WTC11 (cell line): ENCODE data around the gene LRRC4. TPM values are rescaled to one million over a fixed set of nuclear protein-coding genes. Genes with fewer than 3 reads are reported as not detected.

Experiments
- CBFB ChIP-seq: sonication (generic); formaldehyde crosslinking; IDR thresholded peaks from 2 replicates; pipeline ENCODE4 v1.8.1; 2022; ENCODE audit warnings: mild to moderate bottlenecking, low read depth, missing genetic modification reagents
- FOXJ3 ChIP-seq: sonication (generic); formaldehyde crosslinking; IDR thresholded peaks from 2 replicates; pipeline ENCODE4 v1.9.0; 2021; ENCODE audit warnings: missing genetic modification reagents, mild to moderate bottlenecking, borderline replicate concordance
- GTF2I ChIP-seq: fragments of 250-450 bp; sonication (Bioruptor Pico); conservative IDR thresholded peaks from 2 replicates; pipeline ENCODE4 v1.4.0; 2021; ENCODE audit warnings: mild to moderate bottlenecking
- JAZF1 ChIP-seq: fragments of 250-450 bp; sonication (Bioruptor Pico); IDR thresholded peaks from 2 replicates; pipeline ENCODE4 v1.9.0; 2021; ENCODE audit warnings: moderate library complexity, mild to moderate bottlenecking, inconsistent platforms
- SP1 ChIP-seq: sonication (generic); formaldehyde crosslinking; conservative IDR thresholded peaks from 2 replicates; pipeline ENCODE4 v1.8.1; 2022; ENCODE audit warnings: missing genetic modification reagents
- total RNA-seq: library from RNA; stranded (reverse); gene quantifications from 3 replicates; pipeline ENCODE4 v1.2.3, GENCODE V29; 2021
- TF ChIP-seq, protein P1 (sequence below): sonication (generic); formaldehyde crosslinking; IDR thresholded peaks from 2 replicates; pipeline ENCODE4 v1.8.1; 2023; ENCODE audit warnings: mild to moderate bottlenecking, missing genetic modification reagents
- TF ChIP-seq, protein P2 (sequence below): fragments of 250-450 bp; sonication (Bioruptor Pico); IDR thresholded peaks from 2 replicates; pipeline ENCODE4 v2.1.2; 2022; ENCODE audit warnings: mild to moderate bottlenecking, moderate library complexity
- TF ChIP-seq, protein P3 (sequence below): sonication (generic); formaldehyde crosslinking; IDR thresholded peaks from 2 replicates; pipeline ENCODE4 v1.8.1; 2023; ENCODE audit warnings: mild to moderate bottlenecking, missing genetic modification reagents, borderline replicate concordance
- TF ChIP-seq, protein P4 (sequence below): sonication (generic); formaldehyde crosslinking; IDR thresholded peaks from 2 replicates; pipeline ENCODE4 v1.8.0; 2022; ENCODE audit warnings: missing genetic modification reagents
- TF ChIP-seq, protein P5 (sequence below): sonication (generic); formaldehyde crosslinking; conservative IDR thresholded peaks from 2 replicates; pipeline ENCODE4 v1.8.1; 2023; ENCODE audit warnings: mild to moderate bottlenecking, low read depth, missing genetic modification reagents, moderate library complexity
- TF ChIP-seq, protein P6 (sequence below): fragments of 250-450 bp; sonication (Bioruptor Pico); IDR thresholded peaks from 2 replicates; pipeline ENCODE4 v1.9.0; 2021; ENCODE audit warnings: mild to moderate bottlenecking

LRRC4 gene
- total RNA-seq, 1 experiment from 2014 or later, result 14.9 TPM

DNA sequence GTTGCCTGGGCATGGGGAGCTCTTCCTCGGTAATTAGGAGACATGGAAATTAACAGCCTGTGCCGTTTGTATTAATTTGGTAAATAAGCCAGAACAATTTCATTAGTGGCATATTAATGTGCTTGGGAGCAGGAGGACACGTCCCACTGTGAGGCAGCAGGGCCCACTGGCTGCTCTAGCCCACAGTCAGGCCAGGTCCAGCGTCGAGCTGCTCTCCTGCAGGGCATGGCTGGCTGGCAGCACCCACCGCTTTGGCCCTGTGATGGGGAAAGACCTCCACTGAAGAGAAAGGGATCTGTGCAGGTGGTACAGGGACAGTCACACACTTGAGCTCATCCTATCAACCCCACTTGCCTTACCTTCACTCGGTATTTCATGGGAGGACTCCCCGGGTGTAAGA, 37.5 kb upstream of the LRRC4 start (continued):
- TF ChIP-seq, protein P1, sequence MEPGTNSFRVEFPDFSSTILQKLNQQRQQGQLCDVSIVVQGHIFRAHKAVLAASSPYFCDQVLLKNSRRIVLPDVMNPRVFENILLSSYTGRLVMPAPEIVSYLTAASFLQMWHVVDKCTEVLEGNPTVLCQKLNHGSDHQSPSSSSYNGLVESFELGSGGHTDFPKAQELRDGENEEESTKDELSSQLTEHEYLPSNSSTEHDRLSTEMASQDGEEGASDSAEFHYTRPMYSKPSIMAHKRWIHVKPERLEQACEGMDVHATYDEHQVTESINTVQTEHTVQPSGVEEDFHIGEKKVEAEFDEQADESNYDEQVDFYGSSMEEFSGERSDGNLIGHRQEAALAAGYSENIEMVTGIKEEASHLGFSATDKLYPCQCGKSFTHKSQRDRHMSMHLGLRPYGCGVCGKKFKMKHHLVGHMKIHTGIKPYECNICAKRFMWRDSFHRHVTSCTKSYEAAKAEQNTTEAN (CRISPR knock-in tag), result no peak
- TF ChIP-seq, protein P2, sequence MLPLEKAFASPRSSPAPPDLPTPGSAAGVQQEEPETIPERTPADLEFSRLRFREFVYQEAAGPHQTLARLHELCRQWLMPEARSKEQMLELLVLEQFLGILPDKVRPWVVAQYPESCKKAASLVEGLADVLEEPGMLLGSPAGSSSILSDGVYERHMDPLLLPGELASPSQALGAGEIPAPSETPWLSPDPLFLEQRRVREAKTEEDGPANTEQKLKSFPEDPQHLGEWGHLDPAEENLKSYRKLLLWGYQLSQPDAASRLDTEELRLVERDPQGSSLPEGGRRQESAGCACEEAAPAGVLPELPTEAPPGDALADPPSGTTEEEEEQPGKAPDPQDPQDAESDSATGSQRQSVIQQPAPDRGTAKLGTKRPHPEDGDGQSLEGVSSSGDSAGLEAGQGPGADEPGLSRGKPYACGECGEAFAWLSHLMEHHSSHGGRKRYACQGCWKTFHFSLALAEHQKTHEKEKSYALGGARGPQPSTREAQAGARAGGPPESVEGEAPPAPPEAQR (CRISPR knock-in tag), result no peak
- TF ChIP-seq, protein P3, sequence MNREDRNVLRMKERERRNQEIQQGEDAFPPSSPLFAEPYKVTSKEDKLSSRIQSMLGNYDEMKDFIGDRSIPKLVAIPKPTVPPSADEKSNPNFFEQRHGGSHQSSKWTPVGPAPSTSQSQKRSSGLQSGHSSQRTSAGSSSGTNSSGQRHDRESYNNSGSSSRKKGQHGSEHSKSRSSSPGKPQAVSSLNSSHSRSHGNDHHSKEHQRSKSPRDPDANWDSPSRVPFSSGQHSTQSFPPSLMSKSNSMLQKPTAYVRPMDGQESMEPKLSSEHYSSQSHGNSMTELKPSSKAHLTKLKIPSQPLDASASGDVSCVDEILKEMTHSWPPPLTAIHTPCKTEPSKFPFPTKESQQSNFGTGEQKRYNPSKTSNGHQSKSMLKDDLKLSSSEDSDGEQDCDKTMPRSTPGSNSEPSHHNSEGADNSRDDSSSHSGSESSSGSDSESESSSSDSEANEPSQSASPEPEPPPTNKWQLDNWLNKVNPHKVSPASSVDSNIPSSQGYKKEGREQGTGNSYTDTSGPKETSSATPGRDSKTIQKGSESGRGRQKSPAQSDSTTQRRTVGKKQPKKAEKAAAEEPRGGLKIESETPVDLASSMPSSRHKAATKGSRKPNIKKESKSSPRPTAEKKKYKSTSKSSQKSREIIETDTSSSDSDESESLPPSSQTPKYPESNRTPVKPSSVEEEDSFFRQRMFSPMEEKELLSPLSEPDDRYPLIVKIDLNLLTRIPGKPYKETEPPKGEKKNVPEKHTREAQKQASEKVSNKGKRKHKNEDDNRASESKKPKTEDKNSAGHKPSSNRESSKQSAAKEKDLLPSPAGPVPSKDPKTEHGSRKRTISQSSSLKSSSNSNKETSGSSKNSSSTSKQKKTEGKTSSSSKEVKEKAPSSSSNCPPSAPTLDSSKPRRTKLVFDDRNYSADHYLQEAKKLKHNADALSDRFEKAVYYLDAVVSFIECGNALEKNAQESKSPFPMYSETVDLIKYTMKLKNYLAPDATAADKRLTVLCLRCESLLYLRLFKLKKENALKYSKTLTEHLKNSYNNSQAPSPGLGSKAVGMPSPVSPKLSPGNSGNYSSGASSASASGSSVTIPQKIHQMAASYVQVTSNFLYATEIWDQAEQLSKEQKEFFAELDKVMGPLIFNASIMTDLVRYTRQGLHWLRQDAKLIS (CRISPR knock-in tag), result no peak
- TF ChIP-seq GTF2I (CRISPR knock-in tag) (no peak), CBFB (CRISPR knock-in tag) (no peak), SP1 (no peak), FOXJ3 (CRISPR knock-in tag) (no peak), JAZF1 (CRISPR knock-in tag) (no peak)
- TF ChIP-seq, protein P4, sequence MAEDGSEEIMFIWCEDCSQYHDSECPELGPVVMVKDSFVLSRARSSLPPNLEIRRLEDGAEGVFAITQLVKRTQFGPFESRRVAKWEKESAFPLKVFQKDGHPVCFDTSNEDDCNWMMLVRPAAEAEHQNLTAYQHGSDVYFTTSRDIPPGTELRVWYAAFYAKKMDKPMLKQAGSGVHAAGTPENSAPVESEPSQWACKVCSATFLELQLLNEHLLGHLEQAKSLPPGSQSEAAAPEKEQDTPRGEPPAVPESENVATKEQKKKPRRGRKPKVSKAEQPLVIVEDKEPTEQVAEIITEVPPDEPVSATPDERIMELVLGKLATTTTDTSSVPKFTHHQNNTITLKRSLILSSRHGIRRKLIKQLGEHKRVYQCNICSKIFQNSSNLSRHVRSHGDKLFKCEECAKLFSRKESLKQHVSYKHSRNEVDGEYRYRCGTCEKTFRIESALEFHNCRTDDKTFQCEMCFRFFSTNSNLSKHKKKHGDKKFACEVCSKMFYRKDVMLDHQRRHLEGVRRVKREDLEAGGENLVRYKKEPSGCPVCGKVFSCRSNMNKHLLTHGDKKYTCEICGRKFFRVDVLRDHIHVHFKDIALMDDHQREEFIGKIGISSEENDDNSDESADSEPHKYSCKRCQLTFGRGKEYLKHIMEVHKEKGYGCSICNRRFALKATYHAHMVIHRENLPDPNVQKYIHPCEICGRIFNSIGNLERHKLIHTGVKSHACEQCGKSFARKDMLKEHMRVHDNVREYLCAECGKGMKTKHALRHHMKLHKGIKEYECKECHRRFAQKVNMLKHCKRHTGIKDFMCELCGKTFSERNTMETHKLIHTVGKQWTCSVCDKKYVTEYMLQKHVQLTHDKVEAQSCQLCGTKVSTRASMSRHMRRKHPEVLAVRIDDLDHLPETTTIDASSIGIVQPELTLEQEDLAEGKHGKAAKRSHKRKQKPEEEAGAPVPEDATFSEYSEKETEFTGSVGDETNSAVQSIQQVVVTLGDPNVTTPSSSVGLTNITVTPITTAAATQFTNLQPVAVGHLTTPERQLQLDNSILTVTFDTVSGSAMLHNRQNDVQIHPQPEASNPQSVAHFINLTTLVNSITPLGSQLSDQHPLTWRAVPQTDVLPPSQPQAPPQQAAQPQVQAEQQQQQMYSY (CRISPR knock-in tag), result no peak
- TF ChIP-seq, protein P5, sequence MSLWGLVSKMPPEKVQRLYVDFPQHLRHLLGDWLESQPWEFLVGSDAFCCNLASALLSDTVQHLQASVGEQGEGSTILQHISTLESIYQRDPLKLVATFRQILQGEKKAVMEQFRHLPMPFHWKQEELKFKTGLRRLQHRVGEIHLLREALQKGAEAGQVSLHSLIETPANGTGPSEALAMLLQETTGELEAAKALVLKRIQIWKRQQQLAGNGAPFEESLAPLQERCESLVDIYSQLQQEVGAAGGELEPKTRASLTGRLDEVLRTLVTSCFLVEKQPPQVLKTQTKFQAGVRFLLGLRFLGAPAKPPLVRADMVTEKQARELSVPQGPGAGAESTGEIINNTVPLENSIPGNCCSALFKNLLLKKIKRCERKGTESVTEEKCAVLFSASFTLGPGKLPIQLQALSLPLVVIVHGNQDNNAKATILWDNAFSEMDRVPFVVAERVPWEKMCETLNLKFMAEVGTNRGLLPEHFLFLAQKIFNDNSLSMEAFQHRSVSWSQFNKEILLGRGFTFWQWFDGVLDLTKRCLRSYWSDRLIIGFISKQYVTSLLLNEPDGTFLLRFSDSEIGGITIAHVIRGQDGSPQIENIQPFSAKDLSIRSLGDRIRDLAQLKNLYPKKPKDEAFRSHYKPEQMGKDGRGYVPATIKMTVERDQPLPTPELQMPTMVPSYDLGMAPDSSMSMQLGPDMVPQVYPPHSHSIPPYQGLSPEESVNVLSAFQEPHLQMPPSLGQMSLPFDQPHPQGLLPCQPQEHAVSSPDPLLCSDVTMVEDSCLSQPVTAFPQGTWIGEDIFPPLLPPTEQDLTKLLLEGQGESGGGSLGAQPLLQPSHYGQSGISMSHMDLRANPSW (CRISPR knock-in tag), result no peak
- TF ChIP-seq, protein P6, sequence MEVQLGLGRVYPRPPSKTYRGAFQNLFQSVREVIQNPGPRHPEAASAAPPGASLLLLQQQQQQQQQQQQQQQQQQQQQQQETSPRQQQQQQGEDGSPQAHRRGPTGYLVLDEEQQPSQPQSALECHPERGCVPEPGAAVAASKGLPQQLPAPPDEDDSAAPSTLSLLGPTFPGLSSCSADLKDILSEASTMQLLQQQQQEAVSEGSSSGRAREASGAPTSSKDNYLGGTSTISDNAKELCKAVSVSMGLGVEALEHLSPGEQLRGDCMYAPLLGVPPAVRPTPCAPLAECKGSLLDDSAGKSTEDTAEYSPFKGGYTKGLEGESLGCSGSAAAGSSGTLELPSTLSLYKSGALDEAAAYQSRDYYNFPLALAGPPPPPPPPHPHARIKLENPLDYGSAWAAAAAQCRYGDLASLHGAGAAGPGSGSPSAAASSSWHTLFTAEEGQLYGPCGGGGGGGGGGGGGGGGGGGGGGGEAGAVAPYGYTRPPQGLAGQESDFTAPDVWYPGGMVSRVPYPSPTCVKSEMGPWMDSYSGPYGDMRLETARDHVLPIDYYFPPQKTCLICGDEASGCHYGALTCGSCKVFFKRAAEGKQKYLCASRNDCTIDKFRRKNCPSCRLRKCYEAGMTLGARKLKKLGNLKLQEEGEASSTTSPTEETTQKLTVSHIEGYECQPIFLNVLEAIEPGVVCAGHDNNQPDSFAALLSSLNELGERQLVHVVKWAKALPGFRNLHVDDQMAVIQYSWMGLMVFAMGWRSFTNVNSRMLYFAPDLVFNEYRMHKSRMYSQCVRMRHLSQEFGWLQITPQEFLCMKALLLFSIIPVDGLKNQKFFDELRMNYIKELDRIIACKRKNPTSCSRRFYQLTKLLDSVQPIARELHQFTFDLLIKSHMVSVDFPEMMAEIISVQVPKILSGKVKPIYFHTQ, result no peak
